IMR-90 (cell line): ENCODE results near the gene PSMD2. TPM values are rescaled to one million over a fixed set of nuclear protein-coding genes. Genes with fewer than 3 reads are reported as not detected.

Source experiments
- ATAC-seq: fragments of 200-7000 bp; cut with Tn5 transposase; 2 replicates; pipeline ENCODE4 v1.9.1; 2020; ENCODE audit warnings: low read depth, mild to moderate bottlenecking, moderate library complexity
- Bru-seq: library from RNA; stranded (reverse); fragments of 400-500 nt; gene quantifications from one replicate; lab custom pipeline; 2021; lab: Mats Ljungman, UMichigan
- BruChase-seq, 2 experiments: library from RNA; stranded (reverse); fragments of 400-500 nt; gene quantifications; one replicate each; lab custom pipeline; 2021; lab: Mats Ljungman, UMichigan
- BruUV-seq: library from RNA; stranded (reverse); fragments of 400-500 nt; replicated peaks from 2 replicates; lab custom pipeline; 2021; lab: Mats Ljungman, UMichigan
- CTCF ChIA-PET: fragments of 300-600 bp; formaldehyde crosslinking; extraction: SDS; loops from one replicate; lab custom pipeline; 2021; ENCODE audit warnings: antibody characterized with exemption; lab: Yijun Ruan, JAX
- POLR2A ChIA-PET: fragments of 300-600 bp; sonication (Branson Sonifier 250); formaldehyde crosslinking; loops from one replicate; lab custom pipeline; 2022; ENCODE audit warnings: antibody characterized with exemption; ENCODE audit not compliant: unreplicated experiment; lab: Charles Lee
- DNase-seq: peaks from one replicate; pipeline ENCODE4 v3.0.0; 2013
- H2AFZ ChIP-seq: replicated peaks from 2 replicates; pipeline ENCODE3; 2013; ENCODE audit warnings: low read length, mild to moderate bottlenecking; ENCODE audit not compliant: poor library complexity
- H2AK5ac ChIP-seq: 2 replicates; pipeline ENCODE4 v1.6.1; 2013; ENCODE audit warnings: low read depth, low read length, inconsistent platforms
- H2AK9ac ChIP-seq: replicated peaks from 2 replicates; pipeline ENCODE3; 2013; ENCODE audit warnings: mild to moderate bottlenecking, low read depth, low read length, moderate library complexity; ENCODE audit not compliant: poor library complexity
- H2BK120ac ChIP-seq: 2 replicates; pipeline ENCODE4 v1.6.1; 2013; ENCODE audit warnings: low read depth, low read length, inconsistent platforms
- H2BK15ac ChIP-seq: 3 replicates; pipeline ENCODE4 v1.6.1; 2013; ENCODE audit warnings: low read depth, low read length, inconsistent platforms
- H2BK20ac ChIP-seq: 2 replicates; pipeline ENCODE4 v1.6.1; 2013; ENCODE audit warnings: low read depth, mild to moderate bottlenecking, inconsistent platforms, low read length, moderate library complexity
- H2BK5ac ChIP-seq: 2 replicates; pipeline ENCODE4 v1.6.1; 2013; ENCODE audit warnings: mild to moderate bottlenecking, low read depth, low read length, inconsistent platforms; ENCODE audit not compliant: poor library complexity, severe bottlenecking
- H3K14ac ChIP-seq: replicated peaks from 2 replicates; pipeline ENCODE4 v1.6.1; 2013; ENCODE audit warnings: low read depth, low read length, inconsistent platforms
- H3K18ac ChIP-seq: 2 replicates; pipeline ENCODE4 v1.6.1; 2013; ENCODE audit warnings: low read depth, low read length, control low read depth
- H3K23ac ChIP-seq: 2 replicates; pipeline ENCODE4 v1.6.1; 2013; ENCODE audit warnings: low read depth, low read length, inconsistent platforms
- H3K27ac ChIP-seq: 2 replicates; pipeline ENCODE4 v1.5.1; 2013; ENCODE audit warnings: mild to moderate bottlenecking, control low read depth, low read length; ENCODE audit not compliant: insufficient read depth
- H3K27me3 ChIP-seq: 2 replicates; pipeline ENCODE4 v1.6.1; 2013; ENCODE audit warnings: low read length; ENCODE audit not compliant: control insufficient read depth, insufficient read depth
- H3K36me3 ChIP-seq: 2 replicates; pipeline ENCODE4 v1.6.1; 2013; ENCODE audit warnings: low read length, mixed read lengths; ENCODE audit not compliant: control insufficient read depth, insufficient read depth
- H3K4ac ChIP-seq: 2 replicates; pipeline ENCODE4 v1.6.1; 2013; ENCODE audit warnings: low read depth, low read length, inconsistent platforms
- H3K4me1 ChIP-seq: 2 replicates; pipeline ENCODE4 v1.6.1; 2013; ENCODE audit warnings: low read length, mixed read lengths; ENCODE audit not compliant: control insufficient read depth, insufficient read depth
- H3K4me2 ChIP-seq: 2 replicates; pipeline ENCODE4 v1.6.1; 2013; ENCODE audit warnings: low read depth, mild to moderate bottlenecking, control low read depth, low read length, moderate library complexity
- H3K4me3 ChIP-seq: 2 replicates; pipeline ENCODE4 v1.5.1; 2013; ENCODE audit warnings: low read depth, mild to moderate bottlenecking, control low read depth, low read length, moderate library complexity; ENCODE audit not compliant: insufficient read depth
- H3K56ac ChIP-seq: 2 replicates; pipeline ENCODE4 v1.6.1; 2013; ENCODE audit warnings: low read length, inconsistent platforms; ENCODE audit not compliant: insufficient read depth; ENCODE audit errors: extremely low read depth
- H3K79me1 ChIP-seq, 2 experiments: 2 replicates each; pipeline ENCODE4 v1.6.1; 2013; ENCODE audit warnings: low read length in 2 of 2, inconsistent platforms in 1 of 2, low read depth in 1 of 2
- H3K9ac ChIP-seq: 2 replicates; pipeline ENCODE4 v1.6.1; 2013; ENCODE audit warnings: low read depth, low read length, control low read depth
- H3K9me1 ChIP-seq: 2 replicates; pipeline ENCODE4 v1.6.1; 2013; ENCODE audit warnings: low read length, inconsistent platforms; ENCODE audit not compliant: insufficient read depth
- H3K9me3 ChIP-seq: 2 replicates; pipeline ENCODE4 v1.6.1; 2013; ENCODE audit warnings: low read length; ENCODE audit not compliant: control insufficient read depth, insufficient read depth
- H4K20me1 ChIP-seq: 2 replicates; pipeline ENCODE4 v1.6.1; 2013; ENCODE audit warnings: low read length, inconsistent platforms; ENCODE audit not compliant: insufficient read depth
- H4K5ac ChIP-seq: 2 replicates; pipeline ENCODE4 v1.6.1; 2013; ENCODE audit warnings: mild to moderate bottlenecking, low read depth, low read length, control low read depth
- H4K8ac ChIP-seq, 2 experiments: 2 replicates each; pipeline ENCODE4 v1.6.1; 2013; ENCODE audit warnings: low read depth in 2 of 2, low read length in 2 of 2, control low read depth in 1 of 2, inconsistent platforms in 1 of 2
- H4K91ac ChIP-seq: 2 replicates; pipeline ENCODE4 v1.6.1; 2013; ENCODE audit warnings: low read depth, low read length, inconsistent platforms; ENCODE audit not compliant: insufficient read depth
- MAZ ChIP-seq: IDR thresholded peaks from 2 replicates; pipeline ENCODE4 v1.6.1; 2012; ENCODE audit warnings: low read depth, mild to moderate bottlenecking, low read length, improper control_type of control experiment, moderate library complexity, borderline replicate concordance
- POLR2A ChIP-seq: IDR thresholded peaks from 2 replicates; pipeline ENCODE4 v1.6.1; 2012; ENCODE audit warnings: mild to moderate bottlenecking, low read depth, low read length
- WGBS, 2 experiments: methylation state at CpG; one replicate each; pipeline versions ENCODE4 v1.1.5 to v1.1.7; 2013; ENCODE audit warnings: missing lambda C conversion rate in 2 of 2; ENCODE audit not compliant: insufficient read length in 1 of 2; ENCODE audit errors: extremely low coverage in 2 of 2; 5-methylcytosine and 5-hydroxymethylcytosine counted together
- dilution Hi-C: fragments of 300-500 bp; cut with HindIII; formaldehyde crosslinking; loops from one replicate; pipeline ENCODE4 v1.14.3; 2018; ENCODE audit warnings: low sequenced_read_pairs; ENCODE audit not compliant: unreplicated experiment
- in situ Hi-C: fragments of 300-500 bp; cut with MboI; formaldehyde crosslinking; loops from 3 replicates; pipeline ENCODE4 v1.14.3; 2019; ENCODE audit warnings: low sequenced_read_pairs, inconsistent platforms, mixed read lengths
- intact Hi-C: fragments of 100-400 bp; cut with micrococcal nuclease; formaldehyde crosslinking; loops from 2 replicates; pipeline ENCODE4 v1.10.0; 2022
- long read RNA-seq: library from polyadenylated mRNA; unstranded; transcript quantifications from one replicate; pipeline ENCODE4 v2.0.0, GENCODE V29; 2021; ENCODE audit not compliant: unreplicated experiment
- polyA plus RNA-seq, 3 experiments: library from polyadenylated mRNA; depleted of rRNA; stranded (reverse); fragments of >200 nt; gene quantifications; 2 replicates each; pipeline ENCODE4 v1.2.3, GENCODE V29; 2012; ENCODE audit warnings: low replicate concordance in 1 of 3
- total RNA-seq: library from RNA; depleted of rRNA; stranded (reverse); fragments of >200 nt; gene quantifications from 2 replicates; pipeline ENCODE4 v1.2.3, GENCODE V29; 2012; rRNA removed
- TF ChIP-seq, protein P1 (sequence below): fragments of 150-350 bp; IDR thresholded peaks from 2 replicates; pipeline ENCODE4 v1.6.1; 2017; ENCODE audit warnings: mild to moderate bottlenecking, antibody characterized with exemption, low read length, low read depth

The PSMD2 gene
- 697 and 872 TPM in 2 replicates for total RNA-seq
- polyA plus RNA-seq (2012; rRNA removed) = 474 and 514 TPM in 2 replicates
- polyA plus RNA-seq (2012; cell fraction: cytosol; rRNA removed) = 246 and 479 TPM in 2 replicates
- 457 and 630 TPM in 2 replicates for polyA plus RNA-seq (2012; cell fraction: nucleus; rRNA removed; ENCODE audit: low replicate concordance)
- Bru-seq, nascent RNA = percentile 91 among the genes with signal in this experiment
- percentile 97 among the genes with signal in this experiment for BruChase-seq, experiment 1, labeled RNA remaining after a 6-hour chase
- percentile 92 among the genes with signal in this experiment for BruChase-seq, experiment 2, labeled RNA remaining after a 2-hour chase
- long read RNA-seq, transcript PSMD2-201 (21 exons, 3,449 nt) = major isoform, 727 of 984 reads
- long read RNA-seq, partial matches to known transcripts = 144 of 984 reads
- long read RNA-seq, other reads (novel, unspliced or antisense) = 112 of 984 reads

DNA sequence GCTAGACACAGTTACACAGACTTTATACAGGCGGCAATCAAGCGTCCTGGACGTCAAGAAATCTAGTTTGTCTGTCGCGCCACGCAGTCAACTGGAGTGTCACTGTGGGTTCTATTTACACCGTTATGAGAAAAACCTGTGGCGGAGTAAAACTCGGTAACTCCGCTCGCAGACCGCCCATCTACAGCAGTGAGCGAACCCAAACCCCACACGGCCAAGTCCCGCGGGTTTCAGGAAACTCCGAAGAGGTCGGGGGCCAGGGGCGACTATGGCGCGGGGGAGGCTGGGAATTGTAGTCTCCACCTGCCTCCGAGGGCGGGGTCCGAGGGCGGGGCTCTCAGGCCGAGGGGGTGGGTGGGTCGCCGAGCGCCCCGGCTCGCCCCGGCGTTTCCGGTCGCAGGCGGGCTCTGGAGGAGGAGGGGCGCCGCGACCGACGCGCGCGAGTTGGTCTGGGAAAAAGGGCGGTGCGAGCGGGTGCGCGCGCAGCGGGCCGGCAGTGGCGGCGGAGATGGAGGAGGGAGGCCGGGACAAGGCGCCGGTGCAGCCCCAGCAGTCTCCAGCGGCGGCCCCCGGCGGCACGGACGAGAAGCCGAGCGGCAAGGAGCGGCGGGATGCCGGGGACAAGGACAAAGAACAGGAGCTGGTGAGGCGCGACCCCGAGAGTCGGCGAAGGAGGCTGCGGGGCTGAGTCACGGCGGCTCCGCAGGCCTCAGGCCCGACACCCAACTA is at the start of gene PSMD2:
TSS of gene PSMD2 (plus strand) at position 483 of the 729 bp plus-strand sequence. CDS start at position 509, 26 bp downstream.
- peak within 1 kb of the TSS; percentile 100 for H3K14ac ChIP-seq
- ATAC-seq = peak; percentile 98
- peak within 1 kb of the TSS; percentile 81 for H2BK120ac ChIP-seq
- H2AFZ ChIP-seq = peak within 1 kb of the TSS; percentile 99
- peaks cover 28% of the 10 kb centered on the region for H3K36me3 ChIP-seq
- ChIA-PET POLR2A (no interaction called here), CTCF (interaction anchor here (0.9 kb wide), 1 partner anchor 10 kb away, joined by 3 read pairs; no protein-coding TSS in a partner anchor)
- H2AK9ac ChIP-seq = peak within 1 kb of the TSS; percentile 98
- no peaks in the 10 kb centered on the region; the same call in 1 of the 2 replicates for H3K9me1 ChIP-seq
- intact Hi-C loops (loop anchor here (1.0 kb wide), 1 partner anchor 15 kb away; the partner anchor contains the start of gene EIF4G1), in situ Hi-C loops (no loop called here), dilution Hi-C loops (no loop called here)
- peak within 1 kb of the TSS; percentile 81 for H3K18ac ChIP-seq
- H3K9ac ChIP-seq = peak within 1 kb of the TSS; percentile 93
- H3K27me3 ChIP-seq = peaks cover 3% of the 10 kb centered on the region; the same call in 1 of the 2 replicates
- WGBS, 2 experiments = 1% methylated on average over 16 of the region's 78 CpGs; no CpG with 5 or more reads in 1 of the 2 experiments
- H3K4ac ChIP-seq = peak within 1 kb of the TSS; percentile 97
- H4K8ac ChIP-seq = peak within 1 kb of the TSS; percentile 94 to 100
- no TSS peak for BruUV-seq
- peak within 1 kb of the TSS; percentile 85 for H2BK5ac ChIP-seq
- peak within 1 kb of the TSS; percentile 96 for H3K4me3 ChIP-seq
- H3K79me1 ChIP-seq = peaks cover 25 to 44% of the 10 kb centered on the region in 2 experiments
- H4K5ac ChIP-seq = peak within 1 kb of the TSS; percentile 94
- peak within 1 kb of the TSS; percentile 58 for H2AK5ac ChIP-seq
- H2BK20ac ChIP-seq = 0 out of 2 replicates have a peak within 1 kb of the TSS, but pooled peaks have one; percentile 45
- peak within 1 kb of the TSS; percentile 91 for H3K27ac ChIP-seq
- no peaks in the 10 kb centered on the region for H3K9me3 ChIP-seq
- H4K91ac ChIP-seq = peak within 1 kb of the TSS; percentile 97
- H3K56ac ChIP-seq = peak within 1 kb of the TSS; percentile 92
- peak; percentile 93 for DNase-seq
- TF ChIP-seq POLR2A (peak; percentile 71), MAZ (peak; percentile 98)
- TF ChIP-seq, protein P1, sequence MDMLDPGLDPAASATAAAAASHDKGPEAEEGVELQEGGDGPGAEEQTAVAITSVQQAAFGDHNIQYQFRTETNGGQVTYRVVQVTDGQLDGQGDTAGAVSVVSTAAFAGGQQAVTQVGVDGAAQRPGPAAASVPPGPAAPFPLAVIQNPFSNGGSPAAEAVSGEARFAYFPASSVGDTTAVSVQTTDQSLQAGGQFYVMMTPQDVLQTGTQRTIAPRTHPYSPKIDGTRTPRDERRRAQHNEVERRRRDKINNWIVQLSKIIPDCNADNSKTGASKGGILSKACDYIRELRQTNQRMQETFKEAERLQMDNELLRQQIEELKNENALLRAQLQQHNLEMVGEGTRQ = no peak; the same call in 1 of the 2 replicates
- H3K4me1 ChIP-seq = peaks cover 2% of the 10 kb centered on the region; the same call in 1 of the 2 replicates
- H3K4me2 ChIP-seq = peak within 1 kb of the TSS; percentile 95
- H3K23ac ChIP-seq = peak within 1 kb of the TSS; percentile 99
- peak within 1 kb of the TSS; percentile 12; the same call in 1 of the 3 replicates for H2BK15ac ChIP-seq
- peaks cover 40% of the 10 kb centered on the region for H4K20me1 ChIP-seq
